ENCODE results near the gene RSU1.

RSU1 gene

DNA sequence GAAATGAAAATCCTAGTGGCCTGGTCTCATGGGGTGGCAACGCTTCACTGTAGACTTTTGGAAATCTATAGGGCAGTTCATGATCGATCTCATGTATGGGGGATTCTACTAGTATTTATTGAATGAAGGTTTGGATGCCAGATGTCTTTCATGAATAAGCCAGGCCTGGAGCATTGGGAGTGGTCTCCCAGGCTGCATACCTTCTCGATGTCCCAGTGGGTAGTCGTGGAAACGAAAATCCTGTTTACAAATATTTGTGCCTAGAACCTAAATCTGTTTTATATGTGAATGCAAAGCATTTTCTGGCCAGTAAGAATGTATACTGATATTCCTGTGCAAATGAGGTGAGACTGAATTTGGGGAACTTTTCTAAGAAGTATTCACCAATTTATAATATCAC lies 190.5 kb downstream of the RSU1 start:
- no peak overlapping the region for H3K27ac ChIP-seq (ENCODE audit: low read length)
- no peaks in the 10 kb centered on the region for H4K20me1 ChIP-seq (ENCODE audit: insufficient read depth, low read length)
- no peaks in the 10 kb centered on the region for H3K9me3 ChIP-seq (ENCODE audit: insufficient read depth, low read length)
- H3K4me2 ChIP-seq (ENCODE audit: low read length): no peak overlapping the region
- H3K36me3 ChIP-seq (replicated peaks; ENCODE audit: low read depth, low read length): no peaks in the 10 kb centered on the region
- no peaks in the 10 kb centered on the region for H3K4me1 ChIP-seq (ENCODE audit: low read length)
- no peaks in the 10 kb centered on the region for H3K27me3 ChIP-seq (ENCODE audit: low read depth, low read length)
- H3K79me2 ChIP-seq (ENCODE audit: low read length): no peaks in the 10 kb centered on the region
- no peak overlapping the region for H3K9ac ChIP-seq (ENCODE audit: low read length)
- TF ChIP-seq CTCF (IDR thresholded peaks at IDR 0.05; ENCODE audit: low read depth, low read length) (no peak), EZH2phosphoT487 (IDR thresholded peaks at IDR 0.05; ENCODE audit: low read depth) (no peak)
- no peak overlapping the region for H2AFZ ChIP-seq (ENCODE audit: low read depth, low read length)
- no peak overlapping the region for H3K4me3 ChIP-seq (ENCODE audit: low read length)

GRCh38 chr10:16612981-16613355 lies 204.3 kb downstream of the RSU1 start:
- Histone ChIP-seq H3K4me3 (ENCODE audit: low read length) (no peak overlapping the region), H3K4me1 (ENCODE audit: low read length) (no peaks in the 10 kb centered on the region), H3K27me3 (ENCODE audit: low read depth, low read length) (no peaks in the 10 kb centered on the region), H3K9me3 (ENCODE audit: insufficient read depth, low read length) (no peaks in the 10 kb centered on the region), H3K36me3 (replicated peaks; ENCODE audit: low read depth, low read length) (no peaks in the 10 kb centered on the region), H3K9ac (ENCODE audit: low read length) (no peak overlapping the region), H3K79me2 (ENCODE audit: low read length) (no peaks in the 10 kb centered on the region), H2AFZ (ENCODE audit: low read depth, low read length) (no peak overlapping the region), H3K4me2 (ENCODE audit: low read length) (no peak overlapping the region), H3K27ac (ENCODE audit: low read length) (no peak overlapping the region), H4K20me1 (ENCODE audit: insufficient read depth, low read length) (no peaks in the 10 kb centered on the region)
- TF ChIP-seq EZH2phosphoT487 (IDR thresholded peaks at IDR 0.05; ENCODE audit: low read depth) (no peak), CTCF (IDR thresholded peaks at IDR 0.05; ENCODE audit: low read depth, low read length) (no peak)

DNA sequence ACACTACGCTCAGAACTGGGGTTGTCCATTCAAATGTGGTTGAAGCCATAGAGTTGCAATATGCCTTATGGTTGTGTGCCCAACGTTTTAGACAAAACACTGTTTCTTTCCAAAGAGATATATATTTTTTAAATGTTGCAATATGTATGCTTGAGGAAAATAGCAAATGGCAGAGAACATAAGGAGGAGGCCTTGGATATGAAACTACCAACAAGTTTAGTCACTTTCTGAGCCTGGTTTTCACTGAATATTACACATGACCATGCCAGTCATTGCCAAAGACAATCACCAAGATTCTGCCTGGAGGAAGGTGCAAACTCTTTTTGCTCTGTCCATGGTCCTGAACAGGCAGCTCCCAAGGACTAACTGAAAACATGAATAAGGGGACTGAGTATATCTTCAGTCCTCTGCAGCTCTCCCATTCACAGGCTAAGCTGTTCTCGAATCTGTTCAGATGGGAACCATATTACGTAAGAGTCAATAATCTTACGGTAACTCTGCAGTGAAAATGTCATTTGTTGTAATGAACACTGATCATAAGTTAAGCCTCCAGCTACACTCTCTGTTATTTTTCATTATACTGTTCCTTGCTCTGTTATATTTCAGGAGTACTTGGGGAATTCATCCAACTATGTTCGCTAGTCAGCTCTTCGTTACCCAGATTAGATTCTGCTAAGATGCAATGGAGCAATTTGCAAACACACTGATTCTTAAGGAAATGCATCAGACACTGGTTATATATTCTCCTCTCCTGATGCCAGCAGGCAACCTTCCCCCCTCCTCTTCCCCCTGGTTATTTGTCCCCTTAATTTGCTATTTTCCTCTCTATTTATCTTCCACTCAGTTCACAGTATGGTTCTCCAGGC lies 204.9 kb downstream of the RSU1 start:
- Histone ChIP-seq H3K4me2 (ENCODE audit: low read length) (no peak overlapping the region), H3K27me3 (ENCODE audit: low read depth, low read length) (no peaks in the 10 kb centered on the region), H2AFZ (ENCODE audit: low read depth, low read length) (no peak overlapping the region), H3K4me3 (ENCODE audit: low read length) (no peak overlapping the region), H3K27ac (ENCODE audit: low read length) (no peak overlapping the region), H3K9me3 (ENCODE audit: insufficient read depth, low read length) (no peaks in the 10 kb centered on the region), H3K9ac (ENCODE audit: low read length) (no peak overlapping the region), H3K36me3 (replicated peaks; ENCODE audit: low read depth, low read length) (no peaks in the 10 kb centered on the region), H3K79me2 (ENCODE audit: low read length) (no peaks in the 10 kb centered on the region), H4K20me1 (ENCODE audit: insufficient read depth, low read length) (no peaks in the 10 kb centered on the region), H3K4me1 (ENCODE audit: low read length) (no peaks in the 10 kb centered on the region)
- TF ChIP-seq CTCF (IDR thresholded peaks at IDR 0.05; ENCODE audit: low read depth, low read length) (no peak), EZH2phosphoT487 (IDR thresholded peaks at IDR 0.05; ENCODE audit: low read depth) (no peak)

GRCh38 chr10:16611037-16611436 lies 206.2 kb downstream of the RSU1 start:
- no peaks in the 10 kb centered on the region for H3K36me3 ChIP-seq (replicated peaks; ENCODE audit: low read depth, low read length)
- H3K9me3 ChIP-seq (ENCODE audit: insufficient read depth, low read length): no peaks in the 10 kb centered on the region
- no peak overlapping the region for H2AFZ ChIP-seq (ENCODE audit: low read depth, low read length)
- no peaks in the 10 kb centered on the region for H3K4me1 ChIP-seq (ENCODE audit: low read length)
- H3K4me3 ChIP-seq (ENCODE audit: low read length): no peak overlapping the region
- H4K20me1 ChIP-seq (ENCODE audit: insufficient read depth, low read length): no peaks in the 10 kb centered on the region
- no peaks in the 10 kb centered on the region for H3K79me2 ChIP-seq (ENCODE audit: low read length)
- no peaks in the 10 kb centered on the region for H3K27me3 ChIP-seq (ENCODE audit: low read depth, low read length)
- H3K27ac ChIP-seq (ENCODE audit: low read length): no peak overlapping the region
- H3K4me2 ChIP-seq (ENCODE audit: low read length): no peak overlapping the region
- H3K9ac ChIP-seq (ENCODE audit: low read length): no peak overlapping the region
- TF ChIP-seq EZH2phosphoT487 (IDR thresholded peaks at IDR 0.05; ENCODE audit: low read depth) (no peak), CTCF (IDR thresholded peaks at IDR 0.05; ENCODE audit: low read depth, low read length) (no peak)
